AG04450 (cell line): ENCODE results near the gene SLC12A9. TPM values are rescaled to one million over a fixed set of nuclear protein-coding genes. Genes with fewer than 3 reads are reported as not detected.

ENCODE experiments used
- CTCF ChIA-PET: fragments of 300-600, 350-600 bp; formaldehyde crosslinking; extraction: SDS; loops from one replicate; lab custom pipeline; 2022; ENCODE audit warnings: antibody characterized with exemption, inconsistent platforms; lab: Charles Lee
- POLR2A ChIA-PET: fragments of 350-600 bp; formaldehyde crosslinking; extraction: SDS; loops from one replicate; lab custom pipeline; 2021; ENCODE audit warnings: antibody characterized with exemption, inconsistent platforms; lab: Yijun Ruan, JAX
- DNase-seq: peaks from one replicate; pipeline ENCODE4 v3.0.0-alpha.2; 2011; ENCODE audit warnings: low read depth, low spot score
- H3K27ac ChIP-seq: one replicate; pipeline ENCODE4 v1.5.1; 2012; ENCODE audit warnings: low read depth, low read length, control low read depth
- H3K27me3 ChIP-seq: one replicate; pipeline ENCODE4 v1.6.0; 2012; ENCODE audit warnings: low read length; ENCODE audit not compliant: control insufficient read depth, insufficient read depth
- H3K4me3 ChIP-seq: 2 replicates; pipeline ENCODE4 v1.5.1; 2011; ENCODE audit warnings: mild to moderate bottlenecking, low read depth, low read length, control low read depth
- H3K9me3 ChIP-seq: 2 replicates; pipeline ENCODE4 v1.5.1; 2012; ENCODE audit warnings: low read length; ENCODE audit not compliant: control insufficient read depth, insufficient read depth
- polyA plus RNA-seq: library from polyadenylated mRNA; depleted of rRNA; stranded (reverse); fragments of >200 nt; gene quantifications from 2 replicates; pipeline ENCODE4 v1.2.3, GENCODE V29; 2011
- TF ChIP-seq, protein P1 (sequence below): IDR thresholded peaks from 2 replicates; pipeline ENCODE4 v1.5.1; 2011; ENCODE audit warnings: low read depth, low read length, control low read depth, inconsistent platforms

SLC12A9 gene
- polyA plus RNA-seq, 1 experiment: 10.8 TPM

DNA sequence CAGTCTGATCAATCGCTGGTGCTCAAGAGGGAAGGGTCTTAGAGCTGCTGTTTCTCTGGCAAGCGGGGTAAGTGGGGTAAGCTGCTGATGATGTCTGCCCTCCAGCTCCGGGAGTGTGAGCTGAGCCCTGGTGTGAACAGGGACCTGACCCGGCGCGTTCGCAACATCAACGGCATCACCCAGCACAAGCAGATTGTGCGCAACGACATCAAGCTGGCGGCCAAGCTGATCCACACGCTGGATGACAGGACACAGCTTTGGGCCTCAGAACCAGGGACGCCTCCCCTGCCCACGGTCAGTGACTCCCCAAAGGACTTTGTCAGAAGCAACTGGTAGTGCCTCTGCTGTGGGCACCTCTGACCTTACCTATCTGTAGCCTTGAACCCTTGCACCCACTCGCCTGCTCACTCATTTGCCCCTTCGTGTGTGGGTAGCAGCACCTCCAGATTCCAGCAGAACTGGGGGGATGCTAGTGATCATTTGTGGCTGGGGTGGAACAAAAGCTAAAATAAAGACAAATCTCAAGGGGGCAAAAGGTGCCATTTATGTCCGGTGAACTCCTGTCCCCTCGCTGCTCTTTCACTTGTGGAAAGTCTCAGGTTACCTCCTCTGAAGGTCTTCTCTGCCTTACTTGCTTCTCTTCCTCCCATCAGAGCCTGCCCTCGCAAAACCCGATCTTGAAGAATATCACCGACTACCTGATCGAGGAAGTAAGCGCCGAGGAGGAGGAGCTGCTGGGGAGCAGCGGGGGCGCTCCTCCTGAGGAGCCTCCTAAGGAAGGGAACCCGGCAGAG lies 33.8 kb downstream of the SLC12A9 start:
- CTCF ChIA-PET: interaction anchor here (2.6 kb wide), 1 partner anchor 11 kb away, joined by 5 read pairs; the partner anchor contains the start of gene SRRT
- no peak overlapping the region for H3K4me3 ChIP-seq
- H3K9me3 ChIP-seq: peaks cover 8% of the 10 kb centered on the region; the same call in 1 of the 2 replicates
- H3K27ac ChIP-seq: no peak overlapping the region
- DNase-seq: no peak
- POLR2A ChIA-PET: interaction anchor here (0.6 to 4.4 kb wide), 3 partner anchors 10 to 180 kb away, joined by 3 to 71 read pairs (median 3); partner anchors contain the start of genes POP7 and SRRT
- TF ChIP-seq, protein P1, sequence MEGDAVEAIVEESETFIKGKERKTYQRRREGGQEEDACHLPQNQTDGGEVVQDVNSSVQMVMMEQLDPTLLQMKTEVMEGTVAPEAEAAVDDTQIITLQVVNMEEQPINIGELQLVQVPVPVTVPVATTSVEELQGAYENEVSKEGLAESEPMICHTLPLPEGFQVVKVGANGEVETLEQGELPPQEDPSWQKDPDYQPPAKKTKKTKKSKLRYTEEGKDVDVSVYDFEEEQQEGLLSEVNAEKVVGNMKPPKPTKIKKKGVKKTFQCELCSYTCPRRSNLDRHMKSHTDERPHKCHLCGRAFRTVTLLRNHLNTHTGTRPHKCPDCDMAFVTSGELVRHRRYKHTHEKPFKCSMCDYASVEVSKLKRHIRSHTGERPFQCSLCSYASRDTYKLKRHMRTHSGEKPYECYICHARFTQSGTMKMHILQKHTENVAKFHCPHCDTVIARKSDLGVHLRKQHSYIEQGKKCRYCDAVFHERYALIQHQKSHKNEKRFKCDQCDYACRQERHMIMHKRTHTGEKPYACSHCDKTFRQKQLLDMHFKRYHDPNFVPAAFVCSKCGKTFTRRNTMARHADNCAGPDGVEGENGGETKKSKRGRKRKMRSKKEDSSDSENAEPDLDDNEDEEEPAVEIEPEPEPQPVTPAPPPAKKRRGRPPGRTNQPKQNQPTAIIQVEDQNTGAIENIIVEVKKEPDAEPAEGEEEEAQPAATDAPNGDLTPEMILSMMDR: no peak
- no peaks in the 10 kb centered on the region for H3K27me3 ChIP-seq

GRCh38 chr7:100886936-100887515 lies 34.5 kb downstream of the SLC12A9 start:
- H3K4me3 ChIP-seq: no peak overlapping the region
- H3K27ac ChIP-seq: no peak overlapping the region
- TF ChIP-seq, protein P1: no peak
- H3K27me3 ChIP-seq: no peaks in the 10 kb centered on the region
- POLR2A ChIA-PET: interaction anchor here (0.9 to 4.4 kb wide), 2 partner anchors 10 to 181 kb away, joined by 3 to 71 read pairs; partner anchors contain the start of genes POP7 and SRRT
- CTCF ChIA-PET: interaction anchor here (2.6 kb wide), 1 partner anchor 12 kb away, joined by 5 read pairs; the partner anchor contains the start of gene SRRT
- peaks cover 8% of the 10 kb centered on the region; the same call in 1 of the 2 replicates for H3K9me3 ChIP-seq
- no peak for DNase-seq

DNA sequence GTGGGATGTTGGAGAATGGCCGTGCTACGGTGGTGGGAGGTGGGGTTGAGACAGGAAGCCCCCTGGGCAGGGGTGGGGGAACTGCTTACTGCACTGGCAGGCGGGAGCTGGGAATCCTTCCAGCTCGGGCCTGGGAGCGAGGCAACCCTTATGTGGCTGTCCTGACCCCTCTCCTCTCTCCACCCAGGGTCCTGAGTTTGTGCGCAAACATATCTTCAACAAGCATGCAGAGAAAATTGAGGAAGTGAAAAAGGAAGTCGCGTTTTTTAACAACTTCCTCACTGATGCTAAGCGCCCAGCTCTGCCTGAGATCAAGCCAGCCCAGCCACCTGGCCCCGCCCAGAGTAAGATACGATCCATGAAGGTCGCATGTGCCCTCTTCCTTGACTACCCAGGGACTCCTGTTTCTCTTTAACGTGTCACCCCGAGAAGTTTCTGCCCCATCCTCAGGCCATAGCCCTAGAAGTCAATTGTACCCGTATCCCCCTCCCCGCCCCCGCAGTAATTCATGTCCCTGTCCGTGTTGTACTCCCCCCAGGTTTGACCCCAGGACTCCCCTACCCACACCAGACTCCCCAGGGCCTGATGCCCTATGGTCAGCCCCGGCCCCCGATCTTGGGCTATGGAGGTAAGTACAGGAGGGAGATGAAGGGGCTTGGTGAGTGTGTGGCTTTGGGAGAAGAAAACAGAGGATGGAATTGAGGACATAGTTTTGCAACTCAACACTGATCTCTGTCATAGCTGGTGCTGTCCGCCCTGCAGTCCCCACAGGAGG lies 35.2 kb downstream of the SLC12A9 start:
- H3K9me3 ChIP-seq: peaks cover 8% of the 10 kb centered on the region; the same call in 1 of the 2 replicates
- ChIA-PET CTCF (interaction anchor here (2.6 kb wide), 1 partner anchor 13 kb away, joined by 5 read pairs; the partner anchor contains the start of gene SRRT), POLR2A (interaction anchor here (2.6 to 4.4 kb wide), 2 partner anchors 11 to 182 kb away, joined by 12 to 71 read pairs; partner anchors contain the start of genes POP7 and SRRT)
- no peak for DNase-seq
- H3K27ac ChIP-seq: no peak overlapping the region
- peak overlapping the region; percentile 25; the same call in 1 of the 2 replicates for H3K4me3 ChIP-seq
- no peaks in the 10 kb centered on the region for H3K27me3 ChIP-seq
- TF ChIP-seq, protein P1: no peak

- POLR2A ChIA-PET: interaction anchor here (2.6 to 4.4 kb wide), 2 partner anchors 12 to 183 kb away, joined by 12 to 71 read pairs; partner anchors contain the start of genes POP7 and SRRT
- Histone ChIP-seq H3K4me3 (peak overlapping the region; percentile 72), H3K9me3 (peaks cover 8% of the 10 kb centered on the region; the same call in 1 of the 2 replicates), H3K27ac (no peak overlapping the region), H3K27me3 (no peaks in the 10 kb centered on the region)
- CTCF ChIA-PET: interaction anchor here (2.6 kb wide), 1 partner anchor 13 kb away, joined by 5 read pairs; the partner anchor contains the start of gene SRRT
- DNase-seq: no peak
- TF ChIP-seq, protein P1: no peak
Measured at GRCh38 chr7:100888291-100888987, 35.9 kb downstream of the SLC12A9 start.
